CD4-positive, alpha-beta memory T cell (primary cell): ENCODE measurements around the gene CDC42BPB. TPM values are rescaled to one million over a fixed set of nuclear protein-coding genes. Genes with fewer than 3 reads are reported as not detected.
A peak's percentile ranks its signal among the peaks of the same experiment; 100 is the strongest.

ENCODE experiments used
- CTCF ChIA-PET: fragments of 350-600 bp; sonication (Branson Sonifier 250); formaldehyde crosslinking; loops from one replicate; lab custom pipeline; 2021; ENCODE audit warnings: inconsistent platforms; ENCODE audit not compliant: partially characterized antibody; lab: Charles Lee
- POLR2A ChIA-PET: fragments of 350-600 bp; sonication (Branson Sonifier 250); formaldehyde crosslinking; loops from one replicate; lab custom pipeline; 2021; ENCODE audit not compliant: partially characterized antibody; lab: Charles Lee
- DNase-seq, 5 donors: peaks; one replicate each; pipeline versions ENCODE4 v3.0.0 to v3.0.0-alpha.2; 2020 to 2022; ENCODE audit warnings: mixed read lengths in 1 of 5
- H3K27ac ChIP-seq: one replicate; pipeline ENCODE4 v1.7.0; 2013; ENCODE audit warnings: low read depth, low read length
- H3K27me3 ChIP-seq: 2 replicates; pipeline ENCODE4 v1.7.0; 2013; ENCODE audit warnings: mild to moderate bottlenecking, low read length, moderate library complexity; ENCODE audit not compliant: insufficient read depth
- H3K36me3 ChIP-seq: 2 replicates; pipeline ENCODE4 v1.7.0; 2013; ENCODE audit warnings: mild to moderate bottlenecking, low read length, moderate library complexity; ENCODE audit not compliant: insufficient read depth
- H3K4me1 ChIP-seq: 2 replicates; pipeline ENCODE4 v1.7.0; 2013; ENCODE audit warnings: mild to moderate bottlenecking, low read length, moderate library complexity; ENCODE audit not compliant: insufficient read depth
- H3K4me3 ChIP-seq, 2 donors: one replicate each; pipeline ENCODE4 v1.7.0; 2013; ENCODE audit warnings: low read length in 2 of 2, mild to moderate bottlenecking in 1 of 2
- H3K9me3 ChIP-seq, 2 donors: one replicate each; pipeline ENCODE4 v1.7.0; 2013; ENCODE audit warnings: low read length in 2 of 2, control low read depth in 1 of 2; ENCODE audit not compliant: control insufficient read depth in 1 of 2
- H3K27ac Mint-ChIP-seq, 7 donors: one replicate each; pipeline ENCODE4 v1.8.0; 2020 to 2021; ENCODE audit warnings: mixed read lengths in 7 of 7, mild to moderate bottlenecking in 6 of 7, inconsistent platforms in 3 of 7, moderate library complexity in 3 of 7
- H3K27me3 Mint-ChIP-seq, 2 donors: one replicate each; pipeline ENCODE4 v1.8.0; 2020 to 2021; ENCODE audit warnings: mixed read lengths in 2 of 2
- H3K36me3 Mint-ChIP-seq, 2 donors: one replicate each; pipeline ENCODE4 v1.8.0; 2020 to 2021; ENCODE audit warnings: mixed read lengths in 2 of 2, inconsistent platforms in 1 of 2, mild to moderate bottlenecking in 1 of 2
- H3K4me1 Mint-ChIP-seq, 4 donors: one replicate each; pipeline ENCODE4 v1.8.0; 2020 to 2021; ENCODE audit warnings: mixed read lengths in 4 of 4, mild to moderate bottlenecking in 1 of 4
- H3K4me3 Mint-ChIP-seq, 8 donors: one replicate each; pipeline ENCODE4 v1.8.0; 2020 to 2021; ENCODE audit warnings: mixed read lengths in 8 of 8, mild to moderate bottlenecking in 7 of 8, moderate library complexity in 6 of 8, inconsistent platforms in 3 of 8
- H3K9me3 Mint-ChIP-seq, 8 donors: one replicate each; pipeline ENCODE4 v1.8.0; 2020 to 2021; ENCODE audit warnings: mixed read lengths in 8 of 8, mild to moderate bottlenecking in 5 of 8, inconsistent platforms in 3 of 8, moderate library complexity in 1 of 8
- intact Hi-C: fragments of 100-400 bp; cut with micrococcal nuclease; formaldehyde crosslinking; loops from one replicate; pipeline ENCODE4 v1.15.1; 2023
- polyA plus RNA-seq, 2 donors: library from polyadenylated mRNA; unstranded; fragments of 300-500 nt; fragmentation: Illumina TruSeq; gene quantifications; one replicate each; pipeline ENCODE4 v1.2.3, GENCODE V29; 2021
- total RNA-seq, 2 experiments: library from RNA; stranded (reverse); gene quantifications; one replicate each; pipeline ENCODE4 v1.2.3, GENCODE V29; 2021

The CDC42BPB gene
- total and polyA plus RNA-seq, 4 experiments from 2014 or later, result 0.02 to 8.4 (median 4.1) TPM

- Mint-ChIP-seq H3K4me3 (no peak overlapping the region), H3K4me1 (no peaks in the 10 kb centered on the region), H3K27ac (no peak overlapping the region), H3K9me3 (no peaks in the 10 kb centered on the region), H3K27me3 (no peaks in the 10 kb centered on the region), H3K36me3 (no peaks in the 10 kb centered on the region)
- Histone ChIP-seq H3K36me3 (no peaks in the 10 kb centered on the region), H3K4me1 (no peaks in the 10 kb centered on the region), H3K4me3 (no peak overlapping the region), H3K9me3 (no peaks in the 10 kb centered on the region), H3K27ac (no peak overlapping the region), H3K27me3 (no peaks in the 10 kb centered on the region)
- intact Hi-C loops, result no loop called here
- ChIA-PET CTCF (no interaction called here), POLR2A (no interaction called here)
- no peak for DNase-seq
These were observed 119.2 kb downstream of the CDC42BPB start for GRCh38 chr14:102938191-102938590.

GRCh38 chr14:102937331-102938175 is 119.8 kb downstream of the CDC42BPB start:
- Mint-ChIP-seq H3K36me3 (no peaks in the 10 kb centered on the region), H3K27me3 (no peaks in the 10 kb centered on the region), H3K4me3 (no peak overlapping the region), H3K27ac (no peak overlapping the region), H3K9me3 (no peaks in the 10 kb centered on the region), H3K4me1 (no peaks in the 10 kb centered on the region)
- no peaks in the 10 kb centered on the region for H3K9me3 ChIP-seq
- ChIA-PET CTCF (interaction anchor here (0.6 kb wide), 1 partner anchor 159 kb away, joined by 3 read pairs; no protein-coding TSS in a partner anchor), POLR2A (no interaction called here)
- intact Hi-C loops, result no loop called here
- no peak overlapping the region for H3K4me3 ChIP-seq
- H3K27me3 ChIP-seq, result no peaks in the 10 kb centered on the region
- no peaks in the 10 kb centered on the region for H3K36me3 ChIP-seq
- H3K4me1 ChIP-seq, result no peaks in the 10 kb centered on the region
- DNase-seq, result no peak
- no peak overlapping the region for H3K27ac ChIP-seq

- Histone ChIP-seq H3K27ac (no peak overlapping the region), H3K4me3 (no peak overlapping the region), H3K36me3 (no peaks in the 10 kb centered on the region), H3K27me3 (peaks cover under 1% of the 10 kb centered on the region), H3K9me3 (no peaks in the 10 kb centered on the region), H3K4me1 (no peaks in the 10 kb centered on the region)
- POLR2A ChIA-PET, result no interaction called here
- Mint-ChIP-seq H3K4me1 (no peaks in the 10 kb centered on the region), H3K9me3 (no peaks in the 10 kb centered on the region), H3K27ac (no peak overlapping the region), H3K27me3 (peaks cover 0 to 2% of the 10 kb centered on the region in 2 donors), H3K36me3 (no peaks in the 10 kb centered on the region), H3K4me3 (no peak overlapping the region)
- intact Hi-C loops, result no loop called here
- CTCF ChIA-PET, result no interaction called here
- DNase-seq, result no peak
These were observed 121.6 kb downstream of the CDC42BPB start for GRCh38 chr14:102935756-102936155.

- Histone ChIP-seq H3K27me3 (peaks cover 10% of the 10 kb centered on the region), H3K4me1 (peaks cover 12% of the 10 kb centered on the region), H3K4me3 (no peak overlapping the region), H3K9me3 (no peaks in the 10 kb centered on the region), H3K36me3 (no peaks in the 10 kb centered on the region), H3K27ac (no peak overlapping the region)
- intact Hi-C loops, result no loop called here
- DNase-seq, result no peak
- Mint-ChIP-seq H3K36me3 (no peaks in the 10 kb centered on the region), H3K9me3 (no peaks in the 10 kb centered on the region), H3K27me3 (peaks cover 0 to 3% of the 10 kb centered on the region in 2 donors), H3K27ac (no peak overlapping the region), H3K4me3 (peak overlapping the region in 1 of 8 donors; percentile 7), H3K4me1 (peaks cover 0 to under 1% (median 0%) of the 10 kb centered on the region in 4 donors)
- ChIA-PET POLR2A (no interaction called here), CTCF (no interaction called here)
These were observed 123.6 kb downstream of the CDC42BPB start for GRCh38 chr14:102933618-102934231.

GRCh38 chr14:102932484-102933248 is 124.7 kb downstream of the CDC42BPB start:
- H3K27ac Mint-ChIP-seq, result no peak overlapping the region
- H3K4me3 Mint-ChIP-seq, result no peak overlapping the region
- H3K27me3 ChIP-seq, result peaks cover 10% of the 10 kb centered on the region
- H3K27ac ChIP-seq, result no peak overlapping the region
- H3K4me1 Mint-ChIP-seq, result peaks cover 3 to 8% (median 4%) of the 10 kb centered on the region in 4 donors
- intact Hi-C loops, result no loop called here
- H3K4me3 ChIP-seq, result no peak overlapping the region
- no peaks in the 10 kb centered on the region for H3K9me3 Mint-ChIP-seq
- CTCF ChIA-PET, result no interaction called here
- POLR2A ChIA-PET, result interaction anchor here (0.6 kb wide), 1 partner anchor 945 kb away, joined by 3 read pairs; no protein-coding TSS in a partner anchor
- peaks cover 0 to 3% of the 10 kb centered on the region in 2 donors for H3K27me3 Mint-ChIP-seq
- H3K36me3 ChIP-seq, result no peaks in the 10 kb centered on the region
- H3K36me3 Mint-ChIP-seq, result no peaks in the 10 kb centered on the region
- peaks cover 15% of the 10 kb centered on the region for H3K4me1 ChIP-seq
- no peaks in the 10 kb centered on the region for H3K9me3 ChIP-seq
- no peak for DNase-seq

- H3K4me1 Mint-ChIP-seq, result peaks cover 3 to 8% (median 4%) of the 10 kb centered on the region in 4 donors
- Histone ChIP-seq H3K4me3 (no peak overlapping the region), H3K27me3 (peaks cover 10% of the 10 kb centered on the region), H3K9me3 (no peaks in the 10 kb centered on the region), H3K4me1 (peaks cover 15% of the 10 kb centered on the region), H3K27ac (no peak overlapping the region), H3K36me3 (no peaks in the 10 kb centered on the region)
- no peaks in the 10 kb centered on the region for H3K36me3 Mint-ChIP-seq
- peaks cover 2 to 5% of the 10 kb centered on the region in 2 donors for H3K27me3 Mint-ChIP-seq
- ChIA-PET POLR2A (no interaction called here), CTCF (no interaction called here)
- no peak overlapping the region for H3K27ac Mint-ChIP-seq
- H3K4me3 Mint-ChIP-seq, result peak overlapping the region in 2 of 8 donors; percentile 32 to 46
- intact Hi-C loops, result no loop called here
- H3K9me3 Mint-ChIP-seq, result no peaks in the 10 kb centered on the region
- no peak for DNase-seq
These were observed 125.6 kb downstream of the CDC42BPB start for GRCh38 chr14:102931580-102932285.
